Measurements from ENCODE around the gene PXK. TPM values are rescaled to one million over a fixed set of nuclear protein-coding genes. Genes with fewer than 3 reads are reported as not detected.

Gene PXK
- total RNA-seq, 2 experiments from 2014 or later = 68.7 to 125 TPM

GRCh38 chr3:58322793-58323192, 9.9 kb upstream of the PXK start:
- no peaks in the 10 kb centered on the region for H3K9me2 ChIP-seq (ENCODE audit: insufficient read depth, low read length)
- no TSS peak for BruUV-seq (replicated peaks)
- POLR2A ChIA-PET = interaction anchor here (0.6 to 1.5 kb wide), 2 partner anchors 29 to 437 kb away, joined by 3 to 7 read pairs; no protein-coding TSS in a partner anchor

GRCh38 chr3:58323529-58324390, 8.9 kb upstream of the PXK start:
- H3K9me2 ChIP-seq (ENCODE audit: insufficient read depth, low read length) = no peaks in the 10 kb centered on the region
- H4K20me1 ChIP-seq (ENCODE audit: insufficient read depth, low read length) = peaks cover 7% of the 10 kb centered on the region; the same call in 1 of the 2 replicates
- peaks cover 30% of the 10 kb centered on the region for H3K36me3 ChIP-seq (ENCODE audit: insufficient read depth, low read length)
- ChIA-PET CTCF (ENCODE audit: unreplicated experiment) (no interaction called here), POLR2A (interaction anchor here (0.9 to 3.0 kb wide), 2 partner anchors 26 to 57 kb away, joined by 3 to 12 read pairs; no protein-coding TSS in a partner anchor)
- no peak overlapping the region for H2AFZ ChIP-seq (ENCODE audit: low read length)
- H3K4me3 ChIP-seq (ENCODE audit: low read depth, low read length, poor library complexity, severe bottlenecking) = no peak overlapping the region
- H3K27ac ChIP-seq (ENCODE audit: low read depth, low read length, poor library complexity, severe bottlenecking) = no peak overlapping the region
- intact Hi-C loops (cut with micrococcal nuclease; ENCODE audit: unreplicated experiment) = loop anchor here (5.0 kb wide), 1 partner anchor 309 kb away; no protein-coding TSS in a partner anchor
- no peak overlapping the region; the same call in 1 of the 2 replicates for H3K4me2 ChIP-seq (ENCODE audit: low read length)
- no peak for DNase-seq (ENCODE audit: low spot score)
- peaks cover 32% of the 10 kb centered on the region for H3K4me1 ChIP-seq (ENCODE audit: insufficient read depth, low read length, poor library complexity, severe bottlenecking)
- TF ChIP-seq CTCF (conservative IDR thresholded peaks at IDR 0.05; ENCODE audit: low read length) (no peak), EZH2phosphoT487 (IDR thresholded peaks at IDR 0.05; ENCODE audit: borderline replicate concordance, low read depth, low read length) (no peak)
- TSS peak; percentile 8 for BruUV-seq (replicated peaks)
- H3K9me3 ChIP-seq (ENCODE audit: low read length) = no peaks in the 10 kb centered on the region
- H3K79me2 ChIP-seq (ENCODE audit: insufficient read depth, low read depth, low read length) = peaks cover 11% of the 10 kb centered on the region; the same call in 1 of the 2 replicates

More at GRCh38 chr3:58322793-58323192, 9.9 kb upstream of the PXK start:
- Histone ChIP-seq H3K36me3 (ENCODE audit: insufficient read depth, low read length) (peaks cover 40% of the 10 kb centered on the region), H3K4me2 (ENCODE audit: low read length) (no peak overlapping the region), H3K79me2 (ENCODE audit: insufficient read depth, low read depth, low read length) (peaks cover 11% of the 10 kb centered on the region; the same call in 1 of the 2 replicates), H2AFZ (ENCODE audit: low read length) (no peak overlapping the region), H3K4me3 (ENCODE audit: low read depth, low read length, poor library complexity, severe bottlenecking) (no peak overlapping the region), H3K27ac (ENCODE audit: low read depth, low read length, poor library complexity, severe bottlenecking) (no peak overlapping the region), H3K4me1 (ENCODE audit: insufficient read depth, low read length, poor library complexity, severe bottlenecking) (peaks cover 32% of the 10 kb centered on the region), H3K9me3 (ENCODE audit: low read length) (no peaks in the 10 kb centered on the region), H4K20me1 (ENCODE audit: insufficient read depth, low read length) (peaks cover 7% of the 10 kb centered on the region; the same call in 1 of the 2 replicates)
- intact Hi-C loops (cut with micrococcal nuclease; ENCODE audit: unreplicated experiment) = loop anchor here (5.0 kb wide), 1 partner anchor 310 kb away; no protein-coding TSS in a partner anchor
- no peak for TF ChIP-seq CTCF (conservative IDR thresholded peaks at IDR 0.05; ENCODE audit: low read length)
- no peak for TF ChIP-seq EZH2phosphoT487 (IDR thresholded peaks at IDR 0.05; ENCODE audit: borderline replicate concordance, low read depth, low read length)
- DNase-seq (ENCODE audit: low spot score) = no peak
- CTCF ChIA-PET (ENCODE audit: unreplicated experiment) = interaction anchor here (0.7 kb wide), 1 partner anchor 93 kb away, joined by 3 read pairs; no protein-coding TSS in a partner anchor

Data from OCI-LY7 (cell line).